GM18511 (cell line): ENCODE data around the gene BCHE.
A peak's percentile ranks its signal among the peaks of the same experiment; 100 is the strongest.

Experiments used
- ATAC-seq: cut with Tn5 transposase; IDR thresholded peaks from one replicate; pipeline ENCODE4 v1.9.1; 2021; ENCODE audit warnings: mild to moderate bottlenecking, moderate library complexity; ENCODE audit not compliant: unreplicated experiment

Gene BCHE

GRCh38 chr3:165837058-165837525, at the start of gene BCHE:
TSS of gene BCHE (minus strand) at chr3:165837423. CDS start at chr3:165831033, 6,390 bp downstream.
- peak; percentile 43 for ATAC-seq

- no peak for ATAC-seq
Measured at GRCh38 chr3:165885558-165886270, 48.5 kb upstream of the BCHE start.

GRCh38 chr3:165884518-165884917, 47.3 kb upstream of the BCHE start:
- ATAC-seq = no peak

GRCh38 chr3:165883863-165884478, 46.7 kb upstream of the BCHE start:
- no peak for ATAC-seq

GRCh38 chr3:165883117-165883516, 45.9 kb upstream of the BCHE start:
- ATAC-seq = no peak

- ATAC-seq = no peak
Measured at GRCh38 chr3:165875644-165876043, 38.4 kb upstream of the BCHE start.

- ATAC-seq = no peak
Measured at GRCh38 chr3:165874663-165875489, 37.7 kb upstream of the BCHE start.

- no peak for ATAC-seq
Measured at GRCh38 chr3:165868088-165868487, 30.9 kb upstream of the BCHE start.

GRCh38 chr3:165859061-165859460, 21.8 kb upstream of the BCHE start:
- ATAC-seq = no peak

- no peak for ATAC-seq
Measured at GRCh38 chr3:165855581-165855980, 18.4 kb upstream of the BCHE start.

GRCh38 chr3:165854696-165855095, 17.5 kb upstream of the BCHE start:
- peak; percentile 61 for ATAC-seq

GRCh38 chr3:165852711-165853110, 15.5 kb upstream of the BCHE start:
- no peak for ATAC-seq

- ATAC-seq = no peak
Measured at GRCh38 chr3:165852191-165852590, 15.0 kb upstream of the BCHE start.

- ATAC-seq = no peak
Measured at GRCh38 chr3:165846056-165846455, 8.8 kb upstream of the BCHE start.

- ATAC-seq = peak; percentile 37
Measured at GRCh38 chr3:165839296-165840076, 2.3 kb upstream of the BCHE start.

GRCh38 chr3:165837801-165838200, 578 bp upstream of the BCHE start:
- ATAC-seq = peak; percentile 40

GRCh38 chr3:165835431-165835830, 1.8 kb downstream of the BCHE start:
- no peak for ATAC-seq

- no peak for ATAC-seq
Measured at GRCh38 chr3:165830746-165831145, 6.5 kb downstream of the BCHE start.

- peak; percentile 78 for ATAC-seq
Measured at GRCh38 chr3:165827883-165828282, 9.3 kb downstream of the BCHE start.

GRCh38 chr3:165827233-165827632, 10.0 kb downstream of the BCHE start:
- ATAC-seq = no peak

- ATAC-seq = peak; percentile 95
Measured at GRCh38 chr3:165820671-165821123, 16.5 kb downstream of the BCHE start.
